Motor neuron (in vitro differentiated cells): ENCODE results near the gene IDE. TPM values are rescaled to one million over a fixed set of nuclear protein-coding genes. Genes with fewer than 3 reads are reported as not detected.
"Not testable (repeated sequence)": the region's sequence is repeated elsewhere in the genome, so short reads cannot be mapped to it uniquely, and the experiment has no call there.

Source experiments
- ATAC-seq, 8 experiments: fragments of 200-7000 bp; cut with Tn5 transposase; replicated peaks in 6 of 8; 2 replicates each; pipeline ENCODE4 v1.8.0; 2021; ENCODE audit warnings: mild to moderate bottlenecking in 8 of 8, moderate library complexity in 8 of 8
- H3K27ac ChIP-seq, 2 donors: fragments of 250-450 bp; sonication (Bioruptor Pico); 2 replicates each; pipeline ENCODE4 v1.9.0; 2021; ENCODE audit warnings: antibody characterized with exemption in 2 of 2, mild to moderate bottlenecking in 2 of 2, moderate library complexity in 1 of 2
- H3K4me1 ChIP-seq, 2 donors: fragments of 250-450 bp; sonication (Bioruptor Pico); replicated peaks in 1 of 2; 2 replicates each; pipeline ENCODE4 v1.6.1; 2021; ENCODE audit warnings: antibody characterized with exemption in 2 of 2, mild to moderate bottlenecking in 2 of 2, moderate library complexity in 1 of 2
- H3K4me3 ChIP-seq, 5 donors: fragments of 250-450 bp; sonication (Bioruptor Pico); 2 replicates each; pipeline ENCODE4 v1.9.0; 2021; ENCODE audit warnings: antibody characterized with exemption in 5 of 5, mild to moderate bottlenecking in 5 of 5, moderate library complexity in 4 of 5
- WGBS, 10 experiments: fragments of 450-650 bp; shearing (Covaris generic); methylation state at CpG; one replicate each; pipeline ENCODE4 v1.0.0; 2022; 5-methylcytosine and 5-hydroxymethylcytosine counted together
- in situ Hi-C, 9 experiments: fragments of 400-800 bp; cut with MboI; loops; one replicate each; pipeline ENCODE4 v1.15.0; 2021; ENCODE audit warnings: low sequenced_read_pairs in 9 of 9, low pct_unique_long_range_greater_than_20kb in 2 of 9; ENCODE audit not compliant: unreplicated experiment in 9 of 9
- total RNA-seq, 8 experiments: library from RNA; unstranded; fragments of 300-600 nt; gene quantifications; 2 replicates each; pipeline versions ENCODE4 v1.2.3 to v1.2.4, GENCODE V29; 2022

IDE gene
- total RNA-seq, 8 experiments from 2014 or later: 8.3 to 46.8 (median 18.3) TPM

- in situ Hi-C loops: no loop called here
- no peak overlapping the region for H3K27ac ChIP-seq
- WGBS, 10 experiments: 20 to 52% (median 35%) methylated on average over 1 to 12 of the region's 34 CpGs
- ATAC-seq: peak in 3 of 8 experiments; percentile 85 to 92 (median 85)
- no peak overlapping the region for H3K4me3 ChIP-seq
- no peaks in the 10 kb centered on the region for H3K4me1 ChIP-seq
These were observed 153.9 kb downstream of the IDE start for GRCh38 chr10:92419740-92420545.

DNA sequence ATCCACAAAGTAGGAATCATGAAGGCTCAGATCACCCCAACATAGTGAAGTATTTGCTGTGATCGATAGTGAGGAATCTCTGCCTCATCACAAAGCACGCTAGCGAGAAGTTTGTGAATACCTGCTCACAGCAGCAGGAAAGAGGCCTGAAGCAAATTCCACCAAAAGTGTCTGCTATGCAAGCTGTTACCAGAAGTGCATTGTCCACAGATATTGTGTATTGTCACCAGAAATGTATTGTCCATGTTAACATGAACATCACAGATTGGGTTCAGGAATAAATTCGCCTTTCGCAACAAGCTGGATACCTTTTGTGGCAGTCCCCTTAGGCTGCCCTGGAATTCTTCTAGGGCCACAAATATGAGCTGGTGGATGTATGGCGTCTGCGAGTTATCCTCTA lies 155.0 kb downstream of the IDE start:
- WGBS, 10 experiments: 66 to 100% (median 75%) methylated on average over 2 to 7 of the region's 7 CpGs; no CpG with 5 or more reads in 3 of the 10 experiments
- Histone ChIP-seq H3K4me3 (no peak overlapping the region), H3K27ac (no peak overlapping the region), H3K4me1 (no peaks in the 10 kb centered on the region)
- in situ Hi-C loops: no loop called here
- ATAC-seq: no peak

- H3K4me3 ChIP-seq: no peak overlapping the region
- in situ Hi-C loops: no loop called here
- no peaks in the 10 kb centered on the region for H3K4me1 ChIP-seq
- 19 to 100% (median 74%) methylated on average over 1 to 2 of the region's 2 CpGs for WGBS, 10 experiments
- ATAC-seq: no peak
- H3K27ac ChIP-seq: no peak overlapping the region
These were observed 155.7 kb downstream of the IDE start for GRCh38 chr10:92418221-92418620.

DNA sequence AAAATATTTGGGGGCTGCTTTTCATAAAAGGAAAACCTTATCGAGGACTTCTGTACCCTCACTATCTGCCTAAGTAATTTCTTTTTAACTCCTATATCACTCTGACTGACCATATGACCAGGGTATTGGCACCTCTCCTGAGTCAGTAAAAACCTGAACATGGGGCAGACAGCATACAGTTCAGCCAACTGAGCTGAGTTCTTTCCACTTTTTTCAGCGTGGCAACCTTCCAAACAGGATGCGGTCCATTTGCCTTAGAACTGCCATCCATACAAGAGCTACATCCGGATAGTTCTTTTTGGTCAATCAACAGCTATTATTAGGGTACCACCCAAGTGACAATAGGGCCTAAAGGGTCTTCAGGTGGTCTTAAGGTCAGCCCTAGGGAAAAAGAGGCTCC lies 160.4 kb downstream of the IDE start:
- no peaks in the 10 kb centered on the region for H3K4me1 ChIP-seq
- no peak overlapping the region for H3K4me3 ChIP-seq
- WGBS, 10 experiments: 47 to 100% (median 88%) methylated on average over 2 to 4 of the region's 4 CpGs; no CpG with 5 or more reads in 1 of the 10 experiments
- in situ Hi-C loops: no loop called here
- no peak overlapping the region for H3K27ac ChIP-seq
- no peak for ATAC-seq

GRCh38 chr10:92413011-92413410 lies 160.9 kb downstream of the IDE start:
- H3K4me1 ChIP-seq: no peaks in the 10 kb centered on the region
- in situ Hi-C loops: no loop called here
- H3K4me3 ChIP-seq: no peak overlapping the region
- no peak for ATAC-seq
- 50 to 93% (median 87%) methylated on average over 2 to 9 of the region's 9 CpGs; no CpG with 5 or more reads in 1 of the 10 experiments for WGBS, 10 experiments
- H3K27ac ChIP-seq: no peak overlapping the region

- no peak overlapping the region for H3K27ac ChIP-seq
- no peak overlapping the region for H3K4me3 ChIP-seq
- in situ Hi-C loops: no loop called here
- ATAC-seq: no peak
- H3K4me1 ChIP-seq: no peaks in the 10 kb centered on the region
- WGBS, 10 experiments: 53 to 100% (median 82%) methylated on average over 1 to 7 of the region's 8 CpGs; no CpG with 5 or more reads in 1 of the 10 experiments
These were observed 162.5 kb downstream of the IDE start for GRCh38 chr10:92411406-92411805.

- no peak for ATAC-seq
- Histone ChIP-seq H3K4me3 (no peak overlapping the region), H3K4me1 (no peaks in the 10 kb centered on the region), H3K27ac (no peak overlapping the region)
- WGBS, 10 experiments: 0 to 100% (median 83%) methylated on average over 1 to 2 of the region's 2 CpGs; no CpG with 5 or more reads in 3 of the 10 experiments
- in situ Hi-C loops: no loop called here
These were observed 163.4 kb downstream of the IDE start for GRCh38 chr10:92410501-92410900.

- Histone ChIP-seq H3K4me3 (no peak overlapping the region), H3K27ac (no peak overlapping the region), H3K4me1 (peaks cover 0 to 7% of the 10 kb centered on the region in 2 donors)
- no peak for ATAC-seq
- in situ Hi-C loops: no loop called here
- whole genome bisulfite sequencing, 10 experiments: 87 to 100% (median 96%) methylated on average over 3 of the region's 3 CpGs; no CpG with 5 or more reads in 5 of the 10 experiments
These were observed 165.9 kb downstream of the IDE start for GRCh38 chr10:92408017-92408361.

- H3K4me1 ChIP-seq: peaks cover 0 to 7% of the 10 kb centered on the region in 2 donors
- in situ Hi-C loops: no loop called here
These were observed 166.4 kb downstream of the IDE start for GRCh38 chr10:92407305-92408016.

GRCh38 chr10:92405419-92405924 lies 168.4 kb downstream of the IDE start:
- in situ Hi-C loops: no loop called here
- no peak overlapping the region for H3K27ac ChIP-seq
- 0 to 100% (median 66%) methylated on average over 1 to 6 of the region's 6 CpGs; no CpG with 5 or more reads in 3 of the 10 experiments for WGBS, 10 experiments
- no peak overlapping the region for H3K4me3 ChIP-seq
- peaks cover 0 to 7% of the 10 kb centered on the region in 2 donors for H3K4me1 ChIP-seq
- ATAC-seq: no peak

More at GRCh38 chr10:92407305-92408016, 166.4 kb downstream of the IDE start:
- Histone ChIP-seq H3K27ac (no peak overlapping the region), H3K4me3 (no peak overlapping the region)
- WGBS, 10 experiments: 40 to 81% (median 75%) methylated on average over 1 to 5 of the region's 9 CpGs; no CpG with 5 or more reads in 4 of the 10 experiments
- peak in 4 of 8 experiments; percentile 29 to 93 (median 74) for ATAC-seq

DNA sequence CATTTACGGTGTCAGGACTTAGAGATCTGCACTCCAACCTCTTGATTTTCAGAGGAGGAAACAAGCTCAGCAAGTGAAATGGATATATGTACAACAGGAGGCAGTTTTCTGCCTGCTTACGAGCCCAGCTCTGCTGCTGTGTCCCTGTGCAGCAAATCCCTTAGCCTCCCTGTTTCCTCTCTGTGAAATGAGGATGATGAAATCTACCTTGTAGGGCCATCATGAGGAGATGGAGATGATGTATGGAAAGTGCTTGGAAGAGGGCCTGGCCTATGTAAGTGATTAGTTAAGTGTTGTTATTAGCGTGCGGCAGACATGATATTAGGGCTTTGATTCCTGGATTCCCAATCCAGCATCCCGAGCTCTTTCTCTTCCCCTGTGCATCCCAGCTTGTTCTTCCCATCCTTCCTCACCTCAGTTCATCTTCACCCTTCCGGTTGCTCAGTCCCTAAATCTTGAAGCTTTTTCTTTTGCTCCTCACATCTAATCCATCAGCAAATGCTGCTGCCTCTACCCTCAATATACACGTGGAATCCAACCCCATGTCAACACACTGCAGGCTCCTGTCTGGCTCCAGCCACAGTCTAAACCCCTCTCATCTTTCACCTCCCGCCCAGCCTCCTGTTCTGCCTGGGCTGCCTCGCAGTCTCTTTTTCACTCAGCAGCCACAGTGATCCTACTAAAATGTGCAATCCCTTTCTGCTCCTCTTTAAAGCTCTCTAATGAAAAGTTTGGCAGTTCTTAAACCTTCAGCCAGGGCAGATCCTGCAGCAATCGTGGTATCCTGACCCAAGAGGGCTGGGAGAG lies 169.1 kb downstream of the IDE start:
- WGBS, 10 experiments: 34 to 70% (median 65%) methylated on average over 4 to 7 of the region's 10 CpGs; no CpG with 5 or more reads in 1 of the 10 experiments
- peak in 5 of 8 experiments; percentile 41 to 94 (median 69) for ATAC-seq
- Histone ChIP-seq H3K4me1 (peaks cover 0 to 7% of the 10 kb centered on the region in 2 donors), H3K27ac (peak overlapping the region; percentile 17 to 39), H3K4me3 (no peak overlapping the region)
- in situ Hi-C loops: no loop called here

- ATAC-seq, in situ Hi-C loops, H3K4me3 ChIP-seq, H3K4me1 ChIP-seq, H3K27ac ChIP-seq: not testable (repeated sequence)
- WGBS, 10 experiments: 50 to 100% (median 83%) methylated on average over 1 to 5 of the region's 5 CpGs; no CpG with 5 or more reads in 1 of the 10 experiments
These were observed 171.7 kb downstream of the IDE start for GRCh38 chr10:92402234-92402633.
